K562 (cell line): ENCODE data around the gene IFNAR2. TPM values are rescaled to one million over a fixed set of nuclear protein-coding genes. Genes with fewer than 3 reads are reported as not detected.

Source experiments
- BRD9 ChIP-seq: fragments of 450-650 bp; IDR thresholded peaks from 2 replicates; pipeline ENCODE4 v1.6.1; 2018; ENCODE audit warnings: low read depth; ENCODE audit not compliant: partially characterized antibody
- CBFA2T2 ChIP-seq: fragments of 450-650 bp; conservative IDR thresholded peaks from 2 replicates; pipeline ENCODE4 v1.6.1; 2017; ENCODE audit warnings: mild to moderate bottlenecking
- CTBP1 ChIP-seq: fragments of 450-650 bp; IDR thresholded peaks from 2 replicates; pipeline ENCODE4 v1.6.1; 2016; ENCODE audit warnings: borderline replicate concordance
- DMBX1 ChIP-seq: fragments of 250-450 bp; sonication (Bioruptor Pico); IDR thresholded peaks from 2 replicates; pipeline ENCODE4 v1.8.0; 2022; ENCODE audit warnings: inconsistent platforms, mild to moderate bottlenecking, moderate library complexity, borderline replicate concordance
- HDAC3 ChIP-seq: fragments of 450-650 bp; IDR thresholded peaks from 2 replicates; pipeline ENCODE4 v1.6.1; 2018; ENCODE audit warnings: borderline replicate concordance, mild to moderate bottlenecking, moderate library complexity; ENCODE audit not compliant: partially characterized antibody
- KAT2B ChIP-seq: IDR thresholded peaks from one replicate; pipeline ENCODE4 v1.6.1; 2012; ENCODE audit warnings: low read depth, mild to moderate bottlenecking, control low read depth, inconsistent platforms, low read length, moderate library complexity
- MAFG ChIP-seq: fragments of 450-650 bp; conservative IDR thresholded peaks from 2 replicates; pipeline ENCODE4 v1.6.1; 2016; ENCODE audit warnings: missing genetic modification characterization, missing compliant biosample characterization
- MTF1 ChIP-seq: fragments of 250-450 bp; sonication (Bioruptor Pico); IDR thresholded peaks from 2 replicates; pipeline ENCODE4 v1.9.0; 2021; ENCODE audit warnings: moderate library complexity, mild to moderate bottlenecking, inconsistent platforms, borderline replicate concordance
- MYC ChIP-seq, 2 experiments: fragments of 250-450 bp in 1 of 2; sonication (Bioruptor Pico) in 1 of 2; IDR thresholded peaks; 2 replicates each; pipeline versions ENCODE4 v1.5.1 to v1.6.1; 2012 to 2021; ENCODE audit warnings: low read depth in 2 of 2, borderline replicate concordance in 1 of 2, improper control_type of control experiment in 1 of 2, low read length in 1 of 2, mild to moderate bottlenecking in 1 of 2, moderate library complexity in 1 of 2
- POLR2AphosphoS2 ChIP-seq: IDR thresholded peaks from 2 replicates; pipeline ENCODE4 v1.6.1; 2012; ENCODE audit warnings: low read length, improper control_type of control experiment
- RBBP5 ChIP-seq: fragments of 200-600 bp; sonication (generic); IDR thresholded peaks from 2 replicates; pipeline ENCODE4 v1.6.1; 2012; ENCODE audit warnings: borderline replicate concordance, mild to moderate bottlenecking, low read length, control low read depth, inconsistent platforms; ENCODE audit not compliant: insufficient read depth, poor library complexity, severe bottlenecking
- SAP30 ChIP-seq: fragments of 200-600 bp; sonication (generic); IDR thresholded peaks from 2 replicates; pipeline ENCODE4 v1.6.1; 2012; ENCODE audit warnings: borderline replicate concordance, low read depth, mild to moderate bottlenecking, moderate library complexity, low read length, control low read depth, inconsistent platforms; ENCODE audit not compliant: insufficient read depth, poor library complexity, severe bottlenecking
- TAF1 ChIP-seq: IDR thresholded peaks from 2 replicates; pipeline ENCODE4 v1.6.1; 2011; ENCODE audit warnings: mild to moderate bottlenecking, low read length, moderate library complexity; ENCODE audit not compliant: insufficient read depth, control insufficient read depth, severe bottlenecking; ENCODE audit errors: extremely low read depth
- ZNF12 ChIP-seq: sonication (generic); formaldehyde crosslinking; IDR thresholded peaks from 2 replicates; pipeline ENCODE4 v1.4.0; 2020; ENCODE audit warnings: mild to moderate bottlenecking, missing genetic modification reagents
- ZNF217 ChIP-seq: sonication (generic); formaldehyde crosslinking; IDR thresholded peaks from 2 replicates; pipeline ENCODE4 v1.8.0; 2022; ENCODE audit warnings: mild to moderate bottlenecking, missing genetic modification reagents
- polyA plus RNA-seq, 8 experiments: library from polyadenylated mRNA; depleted of rRNA in 4 of 8; stranded (reverse) in 5 of 8; unstranded in 3 of 8; fragments of >200 nt; fragmentation: Nextera tagmentation in 2 of 8; fragmentation: Illumina TruSeq in 1 of 8; extraction: Ambion mirVana in 2 of 8; extraction: Trizol in 1 of 8; gene quantifications; 2 replicates each; pipeline versions ENCODE4 v1.2.1 to v1.2.3, GENCODE V29; 2011 to 2014; ENCODE audit warnings: inconsistent platforms in 1 of 8, missing spikeins in 1 of 8
- total RNA-seq, 7 experiments: library from RNA; depleted of rRNA in 6 of 7; stranded (reverse); fragments of >200 nt in 6 of 7; fragmentation: Illumina TruSeq in 2 of 7; extraction: Trizol in 2 of 7; gene quantifications; 2 replicates each; pipeline versions ENCODE4 v1.2.1 to v1.2.3, GENCODE V29; 2011 to 2021; ENCODE audit warnings: low replicate concordance in 1 of 7
- TF ChIP-seq, protein P1 (sequence below): fragments of 450-650 bp; IDR thresholded peaks from 2 replicates; pipeline ENCODE4 v1.6.1; 2016
- TF ChIP-seq, protein P2 (sequence below): fragments of 250-450 bp; sonication (Bioruptor Pico); IDR thresholded peaks from 2 replicates; pipeline ENCODE4 v1.4.0; 2020
- TF ChIP-seq, protein P3 (sequence below): fragments of 450-650 bp; IDR thresholded peaks from 2 replicates; pipeline ENCODE4 v1.6.1; 2016; ENCODE audit warnings: missing biosample characterization, missing genetic modification characterization
- TF ChIP-seq, protein P4 (sequence below): sonication (generic); formaldehyde crosslinking; IDR thresholded peaks from 2 replicates; pipeline ENCODE4 v1.9.0; 2022; ENCODE audit warnings: mild to moderate bottlenecking, missing genetic modification reagents
- TF ChIP-seq, protein P5 (sequence below), 3 experiments: fragments of 200-800 bp in 1 of 3; sonication (Bioruptor generic) in 1 of 3; sonication (generic) in 1 of 3; formaldehyde crosslinking in 1 of 3; IDR thresholded peaks; 2 replicates each; pipeline versions ENCODE4 v1.6.1 to v1.8.0; 2016 to 2022; ENCODE audit warnings: mild to moderate bottlenecking in 2 of 3, missing compliant biosample characterization in 2 of 3, missing genetic modification characterization in 2 of 3, missing genetic modification reagents in 1 of 3

The IFNAR2 gene
- total and polyA plus RNA-seq, 9 of the 15 experiments (the other 6 are each of a cell fraction or from before 2014, with no cell fraction given), result 1.7 to 48.3 (median 8.4) TPM

DNA sequence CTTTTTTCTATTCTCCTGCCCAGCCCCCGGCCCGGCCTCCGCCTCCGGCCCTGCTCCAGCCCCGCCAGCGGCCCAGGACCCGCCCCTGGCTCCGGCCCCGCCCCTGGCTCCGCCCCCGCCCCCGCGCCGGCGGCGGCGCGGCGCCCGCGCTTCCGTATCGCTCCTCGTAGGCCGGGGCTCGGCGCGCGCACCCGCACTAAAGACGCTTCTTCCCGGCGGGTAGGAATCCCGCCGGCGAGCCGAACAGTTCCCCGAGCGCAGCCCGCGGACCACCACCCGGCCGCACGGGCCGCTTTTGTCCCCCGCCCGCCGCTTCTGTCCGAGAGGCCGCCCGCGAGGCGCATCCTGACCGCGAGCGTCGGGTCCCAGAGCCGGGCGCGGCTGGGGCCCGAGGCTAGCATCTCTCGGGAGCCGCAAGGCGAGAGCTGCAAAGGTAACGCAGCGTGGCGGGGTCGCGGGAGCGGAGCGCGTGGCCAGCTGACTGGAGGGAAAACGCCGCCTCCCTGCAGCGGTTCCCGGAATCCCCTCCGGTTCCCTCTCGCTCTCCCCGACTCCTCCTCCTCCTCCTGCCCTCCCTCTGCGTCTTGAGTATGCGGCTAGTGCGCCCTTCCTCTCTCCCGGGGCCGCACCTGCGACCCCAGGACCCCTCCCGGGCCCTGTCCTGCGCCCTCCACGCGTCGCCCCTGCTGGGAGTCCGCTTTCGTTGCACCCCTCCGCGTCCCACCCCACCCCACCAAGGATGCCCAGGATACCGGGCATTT is at the start of gene IFNAR2 (continued):
- TF ChIP-seq, protein P1, sequence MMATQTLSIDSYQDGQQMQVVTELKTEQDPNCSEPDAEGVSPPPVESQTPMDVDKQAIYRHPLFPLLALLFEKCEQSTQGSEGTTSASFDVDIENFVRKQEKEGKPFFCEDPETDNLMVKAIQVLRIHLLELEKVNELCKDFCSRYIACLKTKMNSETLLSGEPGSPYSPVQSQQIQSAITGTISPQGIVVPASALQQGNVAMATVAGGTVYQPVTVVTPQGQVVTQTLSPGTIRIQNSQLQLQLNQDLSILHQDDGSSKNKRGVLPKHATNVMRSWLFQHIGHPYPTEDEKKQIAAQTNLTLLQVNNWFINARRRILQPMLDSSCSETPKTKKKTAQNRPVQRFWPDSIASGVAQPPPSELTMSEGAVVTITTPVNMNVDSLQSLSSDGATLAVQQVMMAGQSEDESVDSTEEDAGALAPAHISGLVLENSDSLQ, result no peak
- TF ChIP-seq MTF1 (CRISPR knock-in tag), result no peak
- peak; percentile 75 for TF ChIP-seq SAP30
- TF ChIP-seq, protein P2, sequence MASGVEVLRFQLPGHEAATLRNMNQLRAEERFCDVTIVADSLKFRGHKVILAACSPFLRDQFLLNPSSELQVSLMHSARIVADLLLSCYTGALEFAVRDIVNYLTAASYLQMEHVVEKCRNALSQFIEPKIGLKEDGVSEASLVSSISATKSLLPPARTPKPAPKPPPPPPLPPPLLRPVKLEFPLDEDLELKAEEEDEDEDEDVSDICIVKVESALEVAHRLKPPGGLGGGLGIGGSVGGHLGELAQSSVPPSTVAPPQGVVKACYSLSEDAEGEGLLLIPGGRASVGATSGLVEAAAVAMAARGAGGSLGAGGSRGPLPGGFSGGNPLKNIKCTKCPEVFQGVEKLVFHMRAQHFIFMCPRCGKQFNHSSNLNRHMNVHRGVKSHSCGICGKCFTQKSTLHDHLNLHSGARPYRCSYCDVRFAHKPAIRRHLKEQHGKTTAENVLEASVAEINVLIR (CRISPR knock-in tag), result 0 out of 2 replicates have a peak, but pooled peaks have one; percentile 12
- TF ChIP-seq, protein P3, sequence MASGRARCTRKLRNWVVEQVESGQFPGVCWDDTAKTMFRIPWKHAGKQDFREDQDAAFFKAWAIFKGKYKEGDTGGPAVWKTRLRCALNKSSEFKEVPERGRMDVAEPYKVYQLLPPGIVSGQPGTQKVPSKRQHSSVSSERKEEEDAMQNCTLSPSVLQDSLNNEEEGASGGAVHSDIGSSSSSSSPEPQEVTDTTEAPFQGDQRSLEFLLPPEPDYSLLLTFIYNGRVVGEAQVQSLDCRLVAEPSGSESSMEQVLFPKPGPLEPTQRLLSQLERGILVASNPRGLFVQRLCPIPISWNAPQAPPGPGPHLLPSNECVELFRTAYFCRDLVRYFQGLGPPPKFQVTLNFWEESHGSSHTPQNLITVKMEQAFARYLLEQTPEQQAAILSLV (tag), result no peak
- no peak for TF ChIP-seq CBFA2T2
- TF ChIP-seq BRD9, result no peak
- TF ChIP-seq MYC (IDR thresholded peaks at IDR 0.05; ENCODE audit: low read depth, low read length), result peak; percentile 67
- peak; percentile 76; the same call in 1 of the 2 replicates for TF ChIP-seq MYC (CRISPR knock-in tag; IDR thresholded peaks at IDR 0.05; ENCODE audit: borderline replicate concordance, low read depth)
- TF ChIP-seq, protein P4, sequence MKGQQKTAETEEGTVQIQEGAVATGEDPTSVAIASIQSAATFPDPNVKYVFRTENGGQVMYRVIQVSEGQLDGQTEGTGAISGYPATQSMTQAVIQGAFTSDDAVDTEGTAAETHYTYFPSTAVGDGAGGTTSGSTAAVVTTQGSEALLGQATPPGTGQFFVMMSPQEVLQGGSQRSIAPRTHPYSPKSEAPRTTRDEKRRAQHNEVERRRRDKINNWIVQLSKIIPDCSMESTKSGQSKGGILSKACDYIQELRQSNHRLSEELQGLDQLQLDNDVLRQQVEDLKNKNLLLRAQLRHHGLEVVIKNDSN (CRISPR knock-in tag), result peak; percentile 4
- TF ChIP-seq DMBX1, result peak; percentile 37; the same call in 1 of the 2 replicates
- TF ChIP-seq MAFG (tag), result no peak
- TF ChIP-seq POLR2AphosphoS2, result no peak
- TF ChIP-seq TAF1, result peak; percentile 56
- TF ChIP-seq, protein P5, sequence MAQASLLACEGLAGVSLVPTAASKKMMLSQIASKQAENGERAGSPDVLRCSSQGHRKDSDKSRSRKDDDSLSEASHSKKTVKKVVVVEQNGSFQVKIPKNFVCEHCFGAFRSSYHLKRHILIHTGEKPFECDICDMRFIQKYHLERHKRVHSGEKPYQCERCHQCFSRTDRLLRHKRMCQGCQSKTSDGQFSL (CRISPR knock-in tag; IDR thresholded peaks at IDR 0.05), result peak; percentile 43; the same call in 1 of the 2 replicates
- TF ChIP-seq, protein P5 (tag; IDR thresholded peaks at IDR 0.05), result no peak
- TF ChIP-seq RBBP5, result peak; percentile 92
- 0 out of 2 replicates have a peak, but pooled peaks have one; percentile 49 for TF ChIP-seq ZNF12 (CRISPR knock-in tag)
- TF ChIP-seq CTBP1, result peak; percentile 95
- TF ChIP-seq HDAC3, result no peak
- TF ChIP-seq KAT2B, result no peak
- no peak for TF ChIP-seq ZNF217
